Karpas-422 (cell line): ENCODE measurements around the gene L1CAM. TPM values are rescaled to one million over a fixed set of nuclear protein-coding genes. Genes with fewer than 3 reads are reported as not detected.
A peak's percentile ranks its signal among the peaks of the same experiment; 100 is the strongest.

Experiments used
- DNase-seq: peaks from one replicate; pipeline ENCODE4 v3.0.0-alpha.2; 2015
- H2AFZ ChIP-seq: fragments of 200-600 bp; sonication (generic); 2 replicates; pipeline ENCODE4 v1.6.1; 2014; ENCODE audit warnings: antibody characterized with exemption, low read length, mixed read lengths
- H3K27ac ChIP-seq: fragments of 200-600 bp; sonication (generic); 2 replicates; pipeline ENCODE4 v1.5.1; 2014; ENCODE audit warnings: mild to moderate bottlenecking, low read length, moderate library complexity
- H3K27me3 ChIP-seq: fragments of 200-600 bp; sonication (generic); 2 replicates; pipeline ENCODE4 v1.6.1; 2014; ENCODE audit warnings: low read length, mixed read lengths
- H3K36me3 ChIP-seq: fragments of 200-600 bp; sonication (generic); 2 replicates; pipeline ENCODE4 v1.6.1; 2014; ENCODE audit warnings: low read length, mixed read lengths; ENCODE audit not compliant: insufficient read depth
- H3K4me1 ChIP-seq: fragments of 200-600 bp; sonication (generic); 2 replicates; pipeline ENCODE4 v1.6.1; 2014; ENCODE audit warnings: mild to moderate bottlenecking, low read length, mixed read lengths
- H3K4me2 ChIP-seq: fragments of 200-600 bp; sonication (generic); 2 replicates; pipeline ENCODE4 v1.6.1; 2014; ENCODE audit warnings: low read length, low read depth, mild to moderate bottlenecking; ENCODE audit not compliant: poor library complexity, severe bottlenecking
- H3K4me3 ChIP-seq: fragments of 200-600 bp; sonication (generic); 2 replicates; pipeline ENCODE4 v1.5.1; 2014; ENCODE audit warnings: mild to moderate bottlenecking, antibody characterized with exemption, low read length, mixed read lengths
- H3K79me2 ChIP-seq: fragments of 200-600 bp; sonication (generic); 2 replicates; pipeline ENCODE4 v1.6.1; 2014; ENCODE audit warnings: mild to moderate bottlenecking, low read length, mixed read lengths
- H3K9ac ChIP-seq: fragments of 200-600 bp; sonication (generic); 2 replicates; pipeline ENCODE4 v1.6.0; 2014; ENCODE audit warnings: low read length
- H3K9me2 ChIP-seq: fragments of 200-600 bp; sonication (generic), shearing (Covaris generic); replicated peaks from 2 replicates; pipeline ENCODE4 v1.6.0; 2014; ENCODE audit warnings: mild to moderate bottlenecking, low read length, moderate library complexity; ENCODE audit not compliant: insufficient read depth
- H3K9me3 ChIP-seq: fragments of 300-700, 200-600 bp; sonication (generic); 2 replicates; pipeline ENCODE4 v1.6.1; 2014; ENCODE audit warnings: low read length, mixed read lengths
- H4K20me1 ChIP-seq: fragments of 200-600 bp; sonication (generic); 2 replicates; pipeline ENCODE4 v1.6.1; 2014; ENCODE audit warnings: mild to moderate bottlenecking, antibody characterized with exemption, low read length, low read depth; ENCODE audit not compliant: insufficient read depth
- total RNA-seq: library from RNA; depleted of rRNA; stranded (reverse); fragments of >200 nt; shearing (Covaris generic); gene quantifications from 2 replicates; pipeline ENCODE4 v1.2.3, GENCODE V29; 2014; ENCODE audit warnings: low replicate concordance

Gene L1CAM
- total RNA-seq, 1 experiment from 2014 or later: not detected

GRCh38 chrX:153909024-153909979, 23.3 kb upstream of the L1CAM start:
- Histone ChIP-seq H3K27ac (no peak overlapping the region), H3K4me1 (peaks cover under 1% of the 10 kb centered on the region), H3K36me3 (no peaks in the 10 kb centered on the region), H2AFZ (no peak overlapping the region), H3K9me3 (no peaks in the 10 kb centered on the region), H4K20me1 (0 out of 2 replicates have a peak, but pooled peaks cover 4% of the 10 kb centered on the region), H3K9me2 (no peaks in the 10 kb centered on the region), H3K27me3 (no peaks in the 10 kb centered on the region), H3K9ac (no peak overlapping the region), H3K79me2 (no peaks in the 10 kb centered on the region), H3K4me2 (no peak overlapping the region), H3K4me3 (no peak overlapping the region)
- DNase-seq: peak; percentile 78

- H3K36me3 ChIP-seq: no peaks in the 10 kb centered on the region
- H2AFZ ChIP-seq: no peak overlapping the region
- no peak overlapping the region for H3K27ac ChIP-seq
- no peaks in the 10 kb centered on the region for H3K9me2 ChIP-seq
- peaks cover 6% of the 10 kb centered on the region for H3K4me1 ChIP-seq
- no peaks in the 10 kb centered on the region for H3K79me2 ChIP-seq
- 0 out of 2 replicates have a peak, but pooled peaks cover 4% of the 10 kb centered on the region for H4K20me1 ChIP-seq
- H3K4me3 ChIP-seq: no peak overlapping the region
- H3K27me3 ChIP-seq: no peaks in the 10 kb centered on the region
- no peak overlapping the region for H3K9ac ChIP-seq
- H3K4me2 ChIP-seq: no peak overlapping the region
- no peaks in the 10 kb centered on the region for H3K9me3 ChIP-seq
- no peak for DNase-seq
These were observed 22.4 kb upstream of the L1CAM start for GRCh38 chrX:153908219-153908860.

GRCh38 chrX:153907456-153907855, 21.5 kb upstream of the L1CAM start:
- H3K4me2 ChIP-seq: no peak overlapping the region
- H3K27me3 ChIP-seq: no peaks in the 10 kb centered on the region
- H4K20me1 ChIP-seq: 0 out of 2 replicates have a peak, but pooled peaks cover 9% of the 10 kb centered on the region
- H3K9ac ChIP-seq: no peak overlapping the region
- no peak for DNase-seq
- peaks cover 10% of the 10 kb centered on the region for H3K4me1 ChIP-seq
- H3K9me2 ChIP-seq: no peaks in the 10 kb centered on the region
- H3K36me3 ChIP-seq: no peaks in the 10 kb centered on the region
- no peaks in the 10 kb centered on the region for H3K79me2 ChIP-seq
- no peaks in the 10 kb centered on the region for H3K9me3 ChIP-seq
- H3K27ac ChIP-seq: no peak overlapping the region
- H2AFZ ChIP-seq: no peak overlapping the region
- no peak overlapping the region for H3K4me3 ChIP-seq

GRCh38 chrX:153906126-153906917, 20.3 kb upstream of the L1CAM start:
- DNase-seq: peak; percentile 49
- no peak overlapping the region for H3K4me2 ChIP-seq

GRCh38 chrX:153905481-153906095, 19.6 kb upstream of the L1CAM start:
- Histone ChIP-seq H3K79me2 (no peaks in the 10 kb centered on the region), H3K9me2 (no peaks in the 10 kb centered on the region), H3K9ac (no peak overlapping the region), H3K27ac (no peak overlapping the region), H3K4me1 (peaks cover 16% of the 10 kb centered on the region), H3K27me3 (no peaks in the 10 kb centered on the region), H4K20me1 (peaks cover 9% of the 10 kb centered on the region; the same call in 1 of the 2 replicates), H3K4me3 (no peak overlapping the region), H2AFZ (no peak overlapping the region), H3K9me3 (no peaks in the 10 kb centered on the region), H3K36me3 (no peaks in the 10 kb centered on the region), H3K4me2 (no peak overlapping the region)
- DNase-seq: no peak

More at GRCh38 chrX:153906126-153906917, 20.3 kb upstream of the L1CAM start:
- Histone ChIP-seq H4K20me1 (peaks cover 9% of the 10 kb centered on the region; the same call in 1 of the 2 replicates), H3K9ac (no peak overlapping the region), H3K9me2 (no peaks in the 10 kb centered on the region), H3K79me2 (no peaks in the 10 kb centered on the region), H3K27ac (no peak overlapping the region), H3K27me3 (no peaks in the 10 kb centered on the region), H2AFZ (no peak overlapping the region), H3K9me3 (no peaks in the 10 kb centered on the region), H3K4me3 (no peak overlapping the region), H3K36me3 (no peaks in the 10 kb centered on the region), H3K4me1 (peaks cover 10% of the 10 kb centered on the region)

- peak; percentile 62 for DNase-seq
- Histone ChIP-seq H3K4me1 (peaks cover 17% of the 10 kb centered on the region), H2AFZ (no peak within 1 kb of the TSS), H3K4me2 (no peak within 1 kb of the TSS), H3K9me3 (no peaks in the 10 kb centered on the region), H3K36me3 (no peaks in the 10 kb centered on the region), H3K9me2 (no peaks in the 10 kb centered on the region), H3K9ac (no peak within 1 kb of the TSS), H4K20me1 (peaks cover 9% of the 10 kb centered on the region; the same call in 1 of the 2 replicates), H3K27me3 (no peaks in the 10 kb centered on the region), H3K4me3 (no peak within 1 kb of the TSS), H3K27ac (no peak within 1 kb of the TSS), H3K79me2 (no peaks in the 10 kb centered on the region)
These were observed 18.3 kb upstream of the L1CAM start, which contains the start of gene AVPR2 for GRCh38 chrX:153903991-153904957. TSS of gene AVPR2 (plus strand) at chrX:153904673. CDS start at chrX:153905146, 473 bp downstream.
